A549 treated with RU486 at 1 μM for 4 hours (cell line): ENCODE measurements around the gene TEX30. TPM values are rescaled to one million over a fixed set of nuclear protein-coding genes. Genes with fewer than 3 reads are reported as not detected.

Experiments used
- total RNA-seq: library from RNA; stranded (reverse); fragments of 200-300 nt; extraction: Qiagen RNA extraction; gene quantifications from 5 replicates; pipeline ENCODE4 v1.2.3, GENCODE V29; 2022; ENCODE audit warnings: low read depth

TEX30 gene
- total RNA-seq = 8.6 to 16.4 TPM (median 14.9 TPM) in 5 replicates

GRCh38 chr13:102773441-102774213 lies at the start of gene TEX30:
Gene TEX30, minus strand, starts transcription at chr13:102773786. Its CDS starts 3,760 bp downstream, at chr13:102770026.

GRCh38 chr13:102798581-102799425 lies 25.2 kb upstream of the TEX30 start, which contains the start of the genes BIVM and POGLUT2:
Gene BIVM, plus strand, starts transcription at chr13:102799119. Its CDS starts 8,149 bp downstream, at chr13:102807268.
Gene POGLUT2, minus strand, starts transcription at chr13:102798976. Its CDS starts 306 bp downstream, at chr13:102798670.

Other genes with a start within 250 kb of the TEX30 start
- gene TPP2, start 176.8 kb downstream of the TEX30 start, total RNA-seq = 10.6 to 19.1 TPM (median 18.0 TPM) in 5 replicates
- gene METTL21C, start 78.7 kb downstream of the TEX30 start, total RNA-seq = not detected in 5 replicates
- 4.7 to 6.7 TPM (median 6.1 TPM) in 5 replicates for gene POGLUT2, start 25.2 kb upstream of the TEX30 start, total RNA-seq
- gene BIVM, start 25.3 kb upstream of the TEX30 start, total RNA-seq = 1.6 to 4.5 TPM (median 2.9 TPM) in 5 replicates
- 15.2 to 19.0 TPM (median 17.3 TPM) in 5 replicates for gene ERCC5, start 72.2 kb upstream of the TEX30 start, total RNA-seq